GM21786 (cell line): ENCODE results near the gene HELZ2.
"Not testable (repeated sequence)": the region's sequence is repeated elsewhere in the genome, so short reads cannot be mapped to it uniquely, and the experiment has no call there.

Experiments
- ATAC-seq: cut with Tn5 transposase; IDR thresholded peaks from one replicate; pipeline ENCODE4 v1.9.1; 2021; ENCODE audit not compliant: unreplicated experiment

HELZ2 gene

DNA sequence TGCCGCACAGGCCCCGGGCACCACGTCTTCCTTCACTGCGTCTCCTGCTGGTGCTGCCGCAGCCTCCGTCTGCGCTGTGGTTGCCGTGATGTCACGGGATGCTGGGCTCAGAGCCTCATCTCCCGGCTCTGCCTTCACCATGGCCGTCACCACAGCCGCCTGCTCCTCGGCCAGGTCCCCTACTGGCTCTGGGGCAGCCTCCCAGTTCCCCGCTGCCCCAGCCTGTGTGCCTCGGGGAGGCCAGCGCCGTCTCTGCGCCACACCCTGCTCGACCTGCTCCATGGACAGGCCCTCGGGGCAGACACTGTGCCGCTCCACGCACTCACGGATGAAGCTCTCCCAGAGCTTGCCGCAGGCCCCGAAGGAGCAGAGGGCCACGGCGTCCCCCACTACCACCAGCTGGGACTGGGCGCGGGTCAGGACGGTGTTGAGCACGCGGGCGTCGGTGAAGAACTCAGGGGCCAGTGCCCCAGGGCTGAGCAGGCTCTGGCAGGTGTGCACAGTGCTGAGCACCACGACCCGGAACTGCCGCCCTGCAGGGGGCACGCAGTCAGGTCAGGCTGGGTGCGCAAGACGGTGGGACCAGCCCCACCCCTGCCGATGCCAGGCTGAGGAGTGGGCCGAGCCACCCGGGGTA is 8.2 kb downstream of the HELZ2 start:
- ATAC-seq, result no peak

DNA sequence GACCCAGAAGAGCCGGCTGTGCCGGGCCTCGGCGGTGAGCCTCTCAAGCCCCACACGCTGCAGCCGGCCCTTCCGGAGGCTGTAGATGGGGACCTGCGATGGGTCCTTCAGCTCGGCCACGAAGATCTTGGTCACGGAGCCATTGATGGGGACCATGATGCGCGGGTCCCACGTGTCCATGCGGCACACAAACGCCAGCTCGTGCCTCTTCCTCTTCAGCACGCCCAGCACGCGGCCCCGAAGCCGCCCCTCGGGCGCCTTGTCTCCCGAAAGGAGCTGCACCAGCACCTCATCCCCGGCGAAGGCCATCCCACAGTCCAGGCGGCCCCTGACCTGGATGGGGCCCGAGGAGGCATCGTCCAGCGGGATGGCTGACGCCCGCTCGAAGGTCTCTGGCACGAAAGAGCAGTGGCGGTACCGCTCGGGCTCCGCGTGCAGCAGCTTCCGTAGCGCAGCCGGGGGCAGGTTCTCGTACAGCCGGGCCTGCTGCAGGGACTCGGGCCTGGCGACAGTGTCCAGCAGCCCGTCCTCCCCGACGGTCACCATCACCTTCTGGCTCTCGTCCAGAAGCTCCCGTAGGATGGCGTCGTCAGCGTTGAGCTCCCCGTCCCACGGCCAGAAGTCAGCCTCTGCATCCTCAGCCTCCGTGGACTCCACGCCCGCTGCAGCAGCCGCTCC is 8.9 kb downstream of the HELZ2 start:
- no peak for ATAC-seq

DNA sequence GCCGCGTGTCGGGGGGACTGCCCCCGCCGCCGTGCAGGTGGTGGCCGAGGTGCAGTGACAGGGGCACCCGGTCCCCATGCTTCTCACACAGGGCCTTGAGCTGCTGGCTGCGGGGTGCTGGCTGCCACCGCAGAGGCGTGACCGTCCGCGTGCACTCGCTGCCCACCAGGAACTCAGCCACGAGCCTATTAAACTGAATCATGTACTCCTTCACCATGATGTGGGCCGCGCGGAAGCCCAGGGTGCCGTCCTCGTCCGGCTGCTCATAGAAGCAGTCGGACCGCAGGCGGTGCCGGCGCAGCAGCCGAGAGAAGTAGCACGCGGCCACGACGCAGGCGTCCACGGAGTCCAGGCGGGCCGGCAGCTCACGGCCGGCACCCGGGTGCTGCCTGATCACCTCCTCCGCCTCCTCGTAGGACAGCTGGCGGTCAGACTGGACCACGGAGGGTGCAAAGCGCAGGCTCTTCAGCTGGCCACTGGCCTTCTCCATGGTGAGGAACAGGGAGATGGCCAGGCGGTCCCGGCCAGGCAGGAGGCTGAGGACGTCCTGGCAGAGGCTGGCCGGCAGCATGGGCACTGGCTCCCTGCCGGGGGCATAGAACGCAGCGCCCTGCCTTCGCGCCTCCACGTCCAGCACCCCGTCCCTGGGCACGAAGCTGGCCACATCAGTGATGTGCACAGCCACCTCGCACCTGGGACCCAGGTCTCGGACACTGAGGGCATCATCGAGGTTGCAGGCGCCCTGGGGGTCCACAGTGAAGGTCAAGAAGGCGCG is 9.8 kb downstream of the HELZ2 start:
- no peak for ATAC-seq

DNA sequence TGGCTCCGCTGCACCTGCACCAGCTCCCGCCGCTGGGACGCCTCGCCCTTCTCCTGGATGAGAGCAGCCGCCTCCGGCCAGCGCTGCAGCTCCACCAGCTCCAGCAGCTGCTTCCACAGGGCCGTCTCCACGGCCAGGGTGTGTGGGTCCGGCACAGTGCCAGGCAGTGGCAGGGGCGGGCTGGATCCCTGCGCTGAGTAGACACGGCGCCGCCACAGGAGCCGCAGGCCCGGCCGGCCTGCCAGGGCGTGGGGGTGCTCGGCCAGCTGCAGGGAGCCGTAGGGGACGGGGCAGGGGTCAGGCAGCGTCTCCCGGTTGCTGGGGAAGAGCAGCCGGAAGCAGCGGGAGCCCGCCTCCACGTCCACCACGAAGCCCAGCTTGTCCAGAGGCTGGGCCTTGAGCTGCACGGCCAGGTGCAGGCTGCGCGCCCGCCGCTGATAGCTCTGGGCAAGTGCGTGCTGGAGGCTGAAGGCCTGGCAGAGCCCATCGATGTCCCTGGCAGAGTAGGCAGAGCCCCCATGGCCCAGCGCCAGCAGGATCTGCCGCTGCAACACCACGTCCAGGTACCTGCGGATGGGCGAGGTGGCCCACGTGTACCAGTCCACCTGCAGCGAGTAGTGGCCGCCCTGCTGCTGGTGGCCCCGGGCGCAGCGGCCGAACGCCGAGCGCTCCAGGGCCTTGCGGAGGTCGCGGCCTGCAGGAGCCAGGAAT is 10.7 kb downstream of the HELZ2 start:
- no peak for ATAC-seq

DNA sequence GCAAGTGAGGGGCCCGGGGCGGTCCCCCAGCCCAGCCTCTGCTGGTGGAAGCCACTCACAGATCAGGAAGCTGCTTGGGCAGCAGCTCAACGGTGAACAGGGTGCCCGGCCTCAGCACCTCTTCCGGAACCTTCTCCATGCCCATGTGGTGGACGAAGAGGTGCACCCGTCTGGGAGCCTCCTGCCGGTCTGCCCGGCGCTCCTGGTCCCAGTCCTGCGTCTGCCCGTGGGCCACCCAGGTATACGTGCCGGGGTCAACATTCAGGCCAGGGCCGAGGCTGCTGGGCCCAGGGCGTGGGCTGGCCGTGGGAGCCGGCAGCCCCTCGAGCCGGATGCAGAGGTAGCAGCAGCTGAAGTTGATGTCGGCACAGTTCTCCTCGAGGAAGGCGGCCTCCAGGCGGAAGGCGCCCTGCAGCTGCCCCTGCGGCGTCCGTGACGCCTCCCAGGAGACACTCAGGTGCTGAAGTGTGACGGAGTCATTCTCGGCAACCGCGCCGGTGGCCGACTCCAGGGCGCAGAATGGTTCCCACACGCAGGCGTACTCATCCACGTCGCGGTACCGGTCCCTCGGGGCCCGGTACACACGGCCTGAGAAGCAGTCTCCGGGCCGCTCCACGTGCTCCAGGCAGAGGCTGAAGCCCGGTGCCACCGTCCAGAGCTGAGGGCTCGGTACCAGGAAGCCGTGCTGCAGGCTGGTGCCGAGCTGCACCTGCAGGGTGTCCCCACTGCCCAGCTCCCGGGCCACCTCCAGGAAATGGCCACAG is 11.4 kb downstream of the HELZ2 start:
- ATAC-seq, result no peak

DNA sequence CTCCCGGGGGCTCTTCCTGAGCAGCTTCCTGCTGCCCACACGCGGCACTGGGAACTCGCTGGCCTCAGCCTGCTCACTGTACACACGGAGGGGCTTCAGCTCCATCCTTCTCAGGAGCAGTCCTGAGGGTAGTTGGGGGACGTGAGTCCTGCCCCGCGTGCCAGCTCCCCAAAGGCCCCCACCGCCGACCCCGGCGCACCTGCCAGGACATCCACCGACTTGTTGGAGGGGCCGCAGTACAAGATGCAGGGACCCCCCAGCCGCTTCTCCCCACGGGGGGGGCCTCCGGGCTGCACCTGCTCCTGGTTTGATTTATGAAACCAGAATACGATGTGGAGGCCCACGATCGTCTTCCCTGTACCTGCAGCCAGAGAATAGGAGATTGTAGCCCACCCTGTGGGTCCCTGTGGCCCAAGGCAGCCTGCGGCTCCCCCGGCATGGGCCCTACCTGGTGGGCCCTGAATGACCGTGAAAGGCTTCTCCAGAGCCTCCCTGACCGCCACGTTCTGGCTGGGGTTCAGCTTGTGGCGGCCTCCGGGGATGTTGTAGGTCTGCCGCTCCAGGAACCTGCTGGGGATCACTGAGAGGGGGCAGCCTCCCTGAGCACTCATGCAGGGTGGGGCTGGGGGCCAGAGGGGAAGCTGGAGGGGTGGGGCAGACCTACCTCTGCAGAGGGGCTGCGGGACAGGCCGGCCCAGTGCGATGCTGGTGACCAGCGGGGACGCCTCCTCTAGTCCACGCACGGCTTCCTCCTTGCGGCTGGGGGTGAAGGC is 12.2 kb downstream of the HELZ2 start:
- ATAC-seq, result no peak

DNA sequence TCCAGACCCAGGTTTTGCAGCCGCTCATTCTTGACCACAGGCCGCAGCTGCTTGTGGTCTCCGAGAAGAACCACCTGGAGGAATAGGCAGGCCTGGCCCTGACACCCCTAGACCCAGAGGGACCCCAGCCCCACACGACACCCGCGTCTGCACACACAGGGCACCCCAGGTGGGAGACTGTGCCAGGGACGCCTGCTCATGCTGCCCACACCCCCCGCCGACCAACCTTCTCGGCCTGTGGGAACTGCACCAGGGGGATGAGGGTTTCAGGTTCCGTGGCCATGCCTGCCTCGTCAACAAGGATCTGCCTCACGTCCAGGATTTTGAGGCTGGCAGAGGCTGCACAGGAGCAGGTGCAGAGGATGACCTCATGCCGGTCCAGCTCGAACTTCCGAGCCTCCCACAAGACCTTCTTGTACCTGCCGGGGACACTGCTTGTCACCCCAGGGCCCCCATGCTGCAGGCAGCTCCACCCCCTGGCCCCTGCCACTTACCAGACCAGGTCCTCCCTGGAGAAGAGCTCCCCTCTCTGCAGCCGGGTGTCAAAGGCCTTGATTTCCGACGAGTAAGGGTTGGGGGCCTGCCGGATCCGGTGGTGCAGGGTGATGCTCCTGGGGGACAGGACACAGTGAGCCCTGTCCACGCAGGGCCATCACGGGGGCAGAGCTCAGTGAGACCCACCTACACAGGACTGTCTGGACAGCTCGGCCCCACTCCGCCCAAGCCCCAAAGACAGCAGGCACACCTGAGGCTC is 13.0 kb downstream of the HELZ2 start:
- ATAC-seq, result no peak

DNA sequence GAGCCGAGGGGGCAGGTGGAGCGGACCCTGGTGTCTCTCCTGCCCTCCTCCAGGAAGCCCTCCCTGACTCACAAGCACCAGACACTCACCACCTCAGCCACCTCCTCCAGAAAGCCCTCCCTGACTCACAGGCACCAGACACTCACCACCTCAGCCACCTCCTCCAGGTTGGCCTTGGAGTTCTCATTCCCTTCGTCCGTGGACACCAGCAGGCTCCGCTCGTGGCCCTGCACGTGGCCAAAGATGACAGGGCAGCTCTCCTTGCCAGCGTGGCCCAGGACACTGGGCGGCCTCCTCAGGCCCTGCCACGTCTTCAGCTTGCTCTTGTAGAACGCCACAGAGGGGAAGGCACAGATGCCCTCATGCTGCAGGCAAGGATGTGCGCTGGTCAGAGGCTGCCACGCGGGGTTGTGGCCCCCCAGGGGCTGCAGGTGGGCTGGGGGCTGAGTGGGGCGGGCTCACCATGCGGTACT is 13.7 kb downstream of the HELZ2 start:
- no peak for ATAC-seq

DNA sequence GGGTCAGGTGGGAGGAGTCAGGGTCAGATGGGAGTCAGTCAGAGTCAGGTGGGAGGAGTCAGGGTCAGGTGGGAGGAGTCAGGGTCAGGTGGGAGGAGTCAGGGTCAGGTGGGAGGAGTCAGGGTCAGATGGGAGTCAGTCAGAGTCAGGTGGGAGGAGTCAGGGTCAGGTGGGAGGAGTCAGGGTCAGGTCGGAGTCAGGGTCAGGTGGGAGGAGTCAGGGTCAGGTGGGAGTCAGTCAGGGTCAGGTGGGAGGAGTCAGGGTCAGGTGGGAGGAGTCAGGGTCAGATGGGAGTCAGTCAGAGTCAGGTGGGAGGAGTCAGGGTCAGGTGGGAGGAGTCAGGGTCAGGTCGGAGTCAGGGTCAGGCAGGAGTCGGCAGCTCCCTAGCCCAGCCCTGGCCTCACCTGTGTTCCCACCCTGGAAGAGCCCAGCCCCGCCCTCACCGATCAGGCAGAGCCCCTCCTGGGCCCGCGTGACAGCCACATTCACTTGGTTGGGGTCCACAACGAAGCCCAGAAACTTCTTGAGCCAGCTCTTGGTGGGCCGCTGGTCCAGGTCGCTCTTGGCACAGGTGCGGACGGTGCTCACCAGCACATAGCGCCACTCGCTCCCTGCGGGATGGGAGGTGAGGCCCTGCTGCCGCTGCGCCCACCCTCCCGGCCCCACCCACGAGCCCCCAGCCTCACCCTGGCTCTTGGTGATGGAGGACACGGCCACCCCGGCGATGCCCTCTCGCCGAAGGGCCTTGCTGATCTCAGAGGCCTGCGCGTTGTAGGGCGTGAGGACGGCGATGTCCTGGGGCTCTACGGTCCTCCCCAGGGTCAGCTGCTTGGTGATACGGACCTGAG is 14.3 kb downstream of the HELZ2 start:
- not testable (repeated sequence) for ATAC-seq

DNA sequence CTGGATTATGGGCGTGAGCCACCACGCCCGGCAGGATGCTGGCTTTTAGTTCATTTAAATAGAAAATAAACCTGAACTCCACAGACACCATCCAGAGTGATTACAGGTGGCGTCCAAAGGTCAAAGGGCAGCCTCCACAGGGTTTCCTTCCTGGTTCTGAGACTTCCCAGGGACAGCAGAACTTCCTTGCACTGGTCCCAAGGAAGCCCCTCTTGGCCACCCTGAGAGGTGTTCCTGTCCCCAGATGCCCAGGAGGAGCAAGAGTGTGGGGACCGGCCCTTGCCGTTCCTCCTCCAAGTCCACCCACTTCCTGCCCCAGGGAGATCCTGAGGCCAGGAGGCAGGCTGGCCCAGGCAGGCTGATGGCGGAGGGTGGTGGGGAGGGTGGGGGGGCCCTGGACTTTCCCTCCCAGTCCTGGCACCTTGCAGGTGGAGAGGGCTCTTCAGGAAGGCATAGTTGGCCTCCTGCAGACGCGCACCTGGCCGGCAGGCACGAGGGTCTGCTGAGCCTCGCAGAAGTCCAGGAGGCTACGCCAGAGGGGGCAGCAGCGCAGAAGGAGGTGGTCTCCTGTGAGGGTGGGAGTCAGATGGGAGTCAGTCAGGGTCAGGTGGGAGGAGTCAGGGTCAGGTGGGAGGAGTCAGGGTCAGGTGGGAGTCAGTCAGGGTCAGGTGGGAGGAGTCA is 15.1 kb downstream of the HELZ2 start:
- ATAC-seq, result no peak

DNA sequence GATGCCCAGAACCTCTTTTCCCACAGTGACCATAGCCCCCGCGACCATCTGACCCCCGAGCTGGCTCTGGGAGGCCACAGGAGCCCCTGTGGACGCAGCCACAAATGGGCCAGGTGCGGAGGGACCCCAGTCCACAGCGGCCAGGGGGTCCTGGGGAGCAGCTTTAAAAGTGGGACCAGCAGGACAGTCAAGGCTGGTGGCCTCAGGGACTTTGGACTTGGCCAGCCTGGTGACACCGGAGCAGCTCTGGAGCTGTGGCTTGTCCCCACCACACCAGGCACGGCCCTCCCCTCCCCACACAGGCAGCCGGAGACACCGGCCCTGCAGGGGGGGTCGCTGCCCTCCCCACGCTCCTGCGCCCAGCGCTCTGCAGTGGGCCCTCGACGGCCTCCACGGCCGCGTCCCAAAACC is 16.6 kb downstream of the HELZ2 start:
- ATAC-seq, result no peak

DNA sequence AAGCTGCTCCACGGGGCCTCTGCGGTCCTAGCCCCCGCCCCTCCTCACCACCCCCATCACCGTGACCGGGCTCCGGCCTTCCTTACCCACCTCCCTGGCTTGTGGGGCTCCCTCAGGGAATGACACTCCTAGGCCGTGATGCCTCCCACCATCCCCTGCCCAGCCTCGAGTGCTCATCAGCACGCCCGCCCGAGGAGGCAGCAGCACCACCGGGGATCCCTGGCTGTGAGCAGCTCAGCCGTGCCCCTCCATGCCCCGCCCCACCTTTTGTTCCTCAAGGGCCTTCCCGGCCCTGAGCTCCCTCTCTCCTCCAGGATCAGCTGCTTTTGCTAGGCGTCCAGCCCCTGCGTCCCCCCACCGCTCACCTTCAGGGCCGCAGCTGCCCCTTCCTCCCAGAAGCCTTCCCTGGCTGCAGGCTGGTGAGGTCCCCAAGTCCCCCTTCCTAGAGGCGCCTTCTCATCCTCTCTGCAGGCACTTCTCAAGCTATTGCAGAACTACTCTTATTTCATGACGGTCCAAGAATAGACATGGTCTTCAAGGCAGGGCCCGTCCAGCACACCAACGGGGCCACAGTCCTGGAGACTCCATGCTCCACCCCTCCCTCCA is 17.1 kb downstream of the HELZ2 start:
- ATAC-seq, result no peak

DNA sequence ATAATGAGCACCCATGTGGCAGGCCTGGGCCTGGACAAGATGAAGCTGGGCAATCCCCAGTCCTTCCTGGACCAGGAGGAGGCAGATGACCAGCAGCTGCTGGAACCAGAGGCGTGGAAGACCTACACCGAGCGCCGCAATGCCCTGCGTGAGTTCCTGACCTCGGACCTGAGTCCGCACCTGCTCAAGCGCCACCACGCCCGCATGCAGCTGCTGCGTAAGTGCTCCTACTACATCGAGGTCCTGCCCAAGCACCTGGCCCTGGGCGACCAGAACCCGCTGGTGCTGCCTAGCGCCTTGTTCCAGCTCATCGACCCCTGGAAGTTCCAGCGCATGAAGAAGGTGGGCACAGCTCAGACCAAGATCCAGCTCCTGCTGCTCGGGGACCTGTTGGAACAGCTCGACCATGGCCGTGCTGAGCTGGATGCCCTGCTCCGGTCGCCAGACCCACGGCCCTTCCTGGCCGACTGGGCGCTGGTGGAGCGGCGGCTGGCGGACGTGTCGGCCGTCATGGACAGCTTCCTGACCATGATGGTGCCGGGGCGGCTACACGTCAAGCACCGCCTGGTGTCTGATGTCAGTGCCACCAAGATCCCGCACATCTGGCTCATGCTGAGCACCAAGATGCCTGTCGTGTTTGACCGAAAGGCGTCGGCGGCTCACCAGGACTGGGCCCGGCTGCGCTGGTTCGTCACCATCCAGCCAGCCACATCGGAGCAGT is 18.2 kb downstream of the HELZ2 start:
- no peak for ATAC-seq

DNA sequence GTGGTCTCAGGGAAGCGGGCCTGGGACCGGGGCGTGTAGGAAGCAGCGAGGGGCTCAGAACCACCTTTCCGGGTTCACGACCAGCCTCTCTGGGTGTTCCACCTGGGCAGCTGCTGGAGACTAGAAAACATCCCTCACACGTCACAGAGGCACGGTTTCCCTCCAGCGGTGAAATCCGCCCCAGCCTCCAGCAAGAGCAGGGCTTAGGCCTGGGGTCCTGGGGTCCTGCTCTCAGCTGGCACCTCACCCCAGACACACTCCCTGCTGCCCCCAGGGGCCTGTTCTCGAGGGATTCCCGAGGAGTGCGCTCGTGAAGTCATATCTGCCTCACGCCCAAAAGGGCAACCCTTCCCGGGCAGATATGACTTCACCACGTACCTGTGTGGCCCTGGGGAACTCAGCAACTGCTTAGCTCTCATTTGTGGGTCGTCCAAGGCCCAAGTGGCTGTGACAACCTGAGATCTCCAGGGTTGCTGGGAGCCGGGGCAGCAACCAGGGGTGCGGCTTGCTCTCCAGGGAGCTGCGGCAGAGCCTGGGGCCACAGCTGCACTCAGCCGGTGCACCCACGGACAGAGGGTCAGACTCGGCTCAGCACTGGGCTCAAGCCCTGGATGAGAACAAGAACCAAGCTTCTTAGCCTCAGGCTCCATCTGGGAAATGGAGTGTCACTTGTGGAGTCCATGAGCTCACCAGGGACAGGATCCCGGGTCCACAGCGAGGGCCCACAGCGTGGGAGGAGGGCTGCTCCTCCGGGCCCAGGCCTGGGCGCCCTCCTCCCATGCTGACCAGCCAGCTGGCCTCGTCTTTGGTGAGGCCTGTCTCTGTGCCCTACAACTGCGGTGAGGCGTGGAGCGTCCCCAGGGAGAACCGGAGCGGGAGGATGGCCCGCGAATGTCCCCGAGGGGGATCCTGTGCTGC is 19.4 kb downstream of the HELZ2 start:
- ATAC-seq, result no peak

DNA sequence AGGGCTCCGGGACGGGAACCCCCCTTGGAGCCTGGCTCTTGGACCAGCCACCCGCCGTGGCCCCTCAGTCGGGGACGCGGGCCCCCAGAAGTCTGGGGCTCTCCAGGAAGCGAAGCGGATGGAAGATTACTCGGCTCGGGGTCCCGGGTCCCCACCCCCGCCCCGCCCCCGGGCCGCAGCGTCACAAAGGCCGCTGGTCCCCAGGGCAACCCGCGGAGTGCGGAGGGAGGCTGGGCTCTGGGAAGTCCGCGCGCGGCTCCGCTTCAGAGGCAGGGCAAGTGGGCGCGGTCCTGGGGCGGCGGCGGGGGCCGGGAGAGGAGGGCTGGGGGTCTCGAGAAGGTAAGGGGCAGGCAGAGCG is 20.1 kb downstream of the HELZ2 start, which contains the start of gene FNDC11:
TSS of gene FNDC11 (plus strand) at position 227 of the 358 bp plus-strand sequence. CDS start 1,505 bp downstream, outside the sequence.
- ATAC-seq, result no peak
